ENCODE measurements around the gene UROC1.

The UROC1 gene

GRCh38 chr3:126438186-126438585, 79.4 kb downstream of the UROC1 start:
- DNase-seq: no peak

GRCh38 chr3:126436826-126437717, 80.5 kb downstream of the UROC1 start:
- DNase-seq: no peak

GRCh38 chr3:126435456-126436315, 81.9 kb downstream of the UROC1 start:
- no peak for DNase-seq

GRCh38 chr3:126434931-126435411, 82.6 kb downstream of the UROC1 start:
- no peak for DNase-seq

GRCh38 chr3:126434264-126434590, 83.3 kb downstream of the UROC1 start:
- DNase-seq: no peak

GRCh38 chr3:126433496-126434263, 83.9 kb downstream of the UROC1 start:
- DNase-seq: no peak

GRCh38 chr3:126433105-126433430, 84.5 kb downstream of the UROC1 start:
- DNase-seq: no peak

GRCh38 chr3:126432361-126433104, 85.0 kb downstream of the UROC1 start:
- no peak for DNase-seq
